MCF 10A (cell line): ENCODE results near the gene GADL1. TPM values are rescaled to one million over a fixed set of nuclear protein-coding genes. Genes with fewer than 3 reads are reported as not detected.

Experiments used
- BruUV-seq: library from RNA; stranded (reverse); fragments of 400-500 nt; replicated peaks from 2 replicates; lab custom pipeline; 2021; lab: Mats Ljungman, UMichigan
- CTCF ChIA-PET: fragments of 300-600 bp; sonication (Branson Sonifier 250); formaldehyde crosslinking; extraction: SDS; loops from one replicate; lab custom pipeline; 2021; ENCODE audit warnings: antibody characterized with exemption, inconsistent platforms; lab: Yijun Ruan, JAX
- POLR2A ChIA-PET: fragments of 300-600, 350-650 bp; sonication (Branson Sonifier 250); formaldehyde crosslinking; extraction: SDS; loops from one replicate; lab custom pipeline; 2020; ENCODE audit warnings: antibody characterized with exemption, inconsistent platforms; lab: Yijun Ruan, JAX
- DNase-seq: peaks from one replicate; pipeline ENCODE4 v3.0.0-alpha.2; 2018; ENCODE audit not compliant: unreplicated experiment
- H3K27ac Mint-ChIP-seq: one replicate; pipeline ENCODE4 v1.8.0; 2022; ENCODE audit warnings: mild to moderate bottlenecking, low read depth, mixed read lengths; ENCODE audit not compliant: unreplicated experiment
- H3K27me3 Mint-ChIP-seq: one replicate; pipeline ENCODE4 v1.8.0; 2022; ENCODE audit warnings: mixed read lengths; ENCODE audit not compliant: insufficient read depth, unreplicated experiment
- H3K36me3 Mint-ChIP-seq: one replicate; pipeline ENCODE4 v1.8.0; 2022; ENCODE audit warnings: mild to moderate bottlenecking, moderate library complexity, mixed read lengths; ENCODE audit not compliant: insufficient read depth, unreplicated experiment
- H3K4me1 Mint-ChIP-seq: one replicate; pipeline ENCODE4 v1.8.0; 2022; ENCODE audit warnings: mixed read lengths; ENCODE audit not compliant: insufficient read depth, unreplicated experiment
- H3K4me3 Mint-ChIP-seq: one replicate; pipeline ENCODE4 v1.8.0; 2022; ENCODE audit warnings: mild to moderate bottlenecking, moderate library complexity, mixed read lengths; ENCODE audit not compliant: unreplicated experiment
- H3K9me3 Mint-ChIP-seq: one replicate; pipeline ENCODE4 v1.8.0; 2022; ENCODE audit warnings: mixed read lengths; ENCODE audit not compliant: unreplicated experiment
- CTCF ChIP-seq: fragments of 200-600 bp; IDR thresholded peaks from one replicate; pipeline ENCODE4 v1.8.0; 2022; ENCODE audit warnings: antibody characterized with exemption, mild to moderate bottlenecking; ENCODE audit not compliant: unreplicated experiment
- intact Hi-C: fragments of 100-400 bp; cut with micrococcal nuclease; formaldehyde crosslinking; loops from 2 replicates; pipeline ENCODE4 v1.14.1; 2022
- total RNA-seq: library from RNA; stranded (reverse); gene quantifications from 2 replicates; pipeline ENCODE4 v1.2.3, GENCODE V29; 2022

GADL1 gene
- total RNA-seq, 1 experiment from 2014 or later, result not detected

DNA sequence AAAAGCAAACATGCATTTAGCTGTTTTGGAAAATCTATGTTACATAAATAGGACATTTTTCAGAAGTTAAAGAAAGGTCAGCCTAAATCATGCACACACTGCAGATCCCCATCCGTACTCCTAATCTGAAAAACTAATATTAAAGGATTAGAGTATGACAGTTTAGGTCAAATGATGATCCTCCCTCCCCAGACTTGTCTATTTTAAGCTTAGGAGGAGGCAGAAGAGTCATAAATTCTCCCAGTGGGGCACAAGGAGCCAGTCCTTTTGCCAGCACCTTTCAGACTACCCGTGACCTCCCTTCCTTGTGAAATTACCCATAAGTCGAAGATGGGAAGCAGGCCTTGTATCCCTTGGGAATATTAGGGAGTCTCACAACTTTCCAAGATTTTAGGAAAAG lies 210.1 kb downstream of the GADL1 start:
- Mint-ChIP-seq H3K4me1 (peaks cover 50% of the 10 kb centered on the region), H3K9me3 (no peaks in the 10 kb centered on the region), H3K27ac (peak overlapping the region; percentile 11), H3K36me3 (peaks cover 98% of the 10 kb centered on the region), H3K4me3 (no peak overlapping the region), H3K27me3 (no peaks in the 10 kb centered on the region)
- ChIA-PET CTCF (interaction anchor here (1.1 to 1.3 kb wide), 2 partner anchors 9 to 10 kb away, joined by 5 read pairs; no protein-coding TSS in a partner anchor), POLR2A (no interaction called here)
- intact Hi-C loops, result no loop called here
- no peak for DNase-seq
- no TSS peak for BruUV-seq
- no peak for TF ChIP-seq CTCF

DNA sequence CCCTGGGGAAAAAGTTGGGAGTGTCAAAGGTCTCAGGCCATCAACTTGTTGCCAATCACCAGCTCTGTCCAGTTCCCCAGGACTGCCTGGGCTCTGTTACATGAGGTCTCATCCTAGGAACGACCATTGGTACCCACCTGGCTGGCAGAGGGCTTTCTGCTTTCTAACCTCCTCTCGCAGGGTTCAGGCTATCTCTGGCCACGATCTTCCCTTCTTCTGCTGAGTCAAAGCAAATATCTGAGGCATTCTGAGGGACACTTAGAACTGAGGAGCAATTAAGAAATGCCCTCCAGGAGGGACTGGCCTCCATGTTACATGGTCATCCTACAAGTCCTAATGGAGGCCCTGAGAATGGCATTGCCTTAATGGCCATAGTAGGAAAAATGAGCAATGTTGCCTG lies 210.7 kb downstream of the GADL1 start:
- POLR2A ChIA-PET, result interaction anchor here (0.7 kb wide), 1 partner anchor 18 kb away, joined by 3 read pairs; no protein-coding TSS in a partner anchor
- Mint-ChIP-seq H3K4me1 (peaks cover 50% of the 10 kb centered on the region), H3K9me3 (no peaks in the 10 kb centered on the region), H3K27me3 (no peaks in the 10 kb centered on the region), H3K4me3 (no peak overlapping the region), H3K27ac (peak overlapping the region; percentile 11), H3K36me3 (peaks cover 98% of the 10 kb centered on the region)
- CTCF ChIA-PET, result interaction anchor here (1.3 kb wide), 1 partner anchor 9 kb away, joined by 5 read pairs; no protein-coding TSS in a partner anchor
- no peak for TF ChIP-seq CTCF
- no peak for DNase-seq
- BruUV-seq, result no TSS peak
- intact Hi-C loops, result no loop called here

GRCh38 chr3:30682434-30683155 lies 211.9 kb downstream of the GADL1 start:
- no peak for DNase-seq
- POLR2A ChIA-PET, result interaction anchor here (0.6 to 1.7 kb wide), 2 partner anchors 11 to 57 kb away, joined by 3 to 6 read pairs; no protein-coding TSS in a partner anchor
- CTCF ChIA-PET, result interaction anchor here (1.0 to 1.2 kb wide), 2 partner anchors 10 to 484 kb away, joined by 3 to 7 read pairs; no protein-coding TSS in a partner anchor
- Mint-ChIP-seq H3K36me3 (peaks cover 98% of the 10 kb centered on the region), H3K27ac (peak overlapping the region; percentile 51), H3K9me3 (no peaks in the 10 kb centered on the region), H3K4me1 (peaks cover 41% of the 10 kb centered on the region), H3K4me3 (no peak overlapping the region), H3K27me3 (no peaks in the 10 kb centered on the region)
- no TSS peak for BruUV-seq
- intact Hi-C loops, result no loop called here
- TF ChIP-seq CTCF, result no peak

DNA sequence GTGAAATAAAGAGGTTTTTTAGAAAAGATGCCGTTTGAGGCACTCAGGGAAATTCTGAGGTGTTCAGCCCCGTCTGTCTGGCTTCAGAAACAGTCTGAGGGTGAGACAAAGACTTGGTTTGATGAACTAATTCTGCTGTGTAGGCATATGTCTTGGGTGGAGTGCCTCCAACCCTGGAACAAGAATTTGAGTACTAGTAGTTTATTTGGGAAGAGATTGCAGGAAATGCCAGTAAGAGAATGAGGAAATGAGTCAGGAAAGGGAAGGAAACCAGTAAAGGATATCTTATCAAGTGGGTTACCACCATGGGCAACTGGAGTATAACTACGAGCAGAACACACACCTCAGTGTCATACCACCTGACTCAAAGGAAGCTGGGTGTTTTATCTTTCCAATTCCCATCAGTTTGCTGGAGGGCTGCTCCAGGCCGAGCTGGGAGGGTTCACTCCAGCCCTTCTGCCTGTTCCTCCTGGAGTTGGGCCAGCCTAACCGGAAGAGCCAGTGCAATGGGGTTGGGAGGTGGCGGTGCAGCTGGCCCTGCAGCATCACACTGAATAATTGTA lies 212.7 kb downstream of the GADL1 start:
- peak; percentile 12 for DNase-seq
- BruUV-seq, result no TSS peak
- Mint-ChIP-seq H3K27me3 (no peaks in the 10 kb centered on the region), H3K36me3 (peaks cover 98% of the 10 kb centered on the region), H3K27ac (peak overlapping the region; percentile 87), H3K4me3 (no peak overlapping the region), H3K9me3 (no peaks in the 10 kb centered on the region), H3K4me1 (peaks cover 41% of the 10 kb centered on the region)
- TF ChIP-seq CTCF, result no peak
- ChIA-PET CTCF (interaction anchor here (1.0 to 1.2 kb wide), 2 partner anchors 11 to 483 kb away, joined by 3 to 7 read pairs; no protein-coding TSS in a partner anchor), POLR2A (interaction anchor here (1.7 kb wide), 1 partner anchor 11 kb away, joined by 6 read pairs; no protein-coding TSS in a partner anchor)
- intact Hi-C loops, result no loop called here
